NOMO-1 (cell line): ENCODE results near the gene CLCN7.

Experiments used
- DNase-seq, 2 experiments: peaks; one replicate each; lab custom pipeline; 2025; ENCODE audit not compliant: unreplicated experiment in 2 of 2; lab: John Stamatoyannopoulos, UW

The CLCN7 gene

DNA sequence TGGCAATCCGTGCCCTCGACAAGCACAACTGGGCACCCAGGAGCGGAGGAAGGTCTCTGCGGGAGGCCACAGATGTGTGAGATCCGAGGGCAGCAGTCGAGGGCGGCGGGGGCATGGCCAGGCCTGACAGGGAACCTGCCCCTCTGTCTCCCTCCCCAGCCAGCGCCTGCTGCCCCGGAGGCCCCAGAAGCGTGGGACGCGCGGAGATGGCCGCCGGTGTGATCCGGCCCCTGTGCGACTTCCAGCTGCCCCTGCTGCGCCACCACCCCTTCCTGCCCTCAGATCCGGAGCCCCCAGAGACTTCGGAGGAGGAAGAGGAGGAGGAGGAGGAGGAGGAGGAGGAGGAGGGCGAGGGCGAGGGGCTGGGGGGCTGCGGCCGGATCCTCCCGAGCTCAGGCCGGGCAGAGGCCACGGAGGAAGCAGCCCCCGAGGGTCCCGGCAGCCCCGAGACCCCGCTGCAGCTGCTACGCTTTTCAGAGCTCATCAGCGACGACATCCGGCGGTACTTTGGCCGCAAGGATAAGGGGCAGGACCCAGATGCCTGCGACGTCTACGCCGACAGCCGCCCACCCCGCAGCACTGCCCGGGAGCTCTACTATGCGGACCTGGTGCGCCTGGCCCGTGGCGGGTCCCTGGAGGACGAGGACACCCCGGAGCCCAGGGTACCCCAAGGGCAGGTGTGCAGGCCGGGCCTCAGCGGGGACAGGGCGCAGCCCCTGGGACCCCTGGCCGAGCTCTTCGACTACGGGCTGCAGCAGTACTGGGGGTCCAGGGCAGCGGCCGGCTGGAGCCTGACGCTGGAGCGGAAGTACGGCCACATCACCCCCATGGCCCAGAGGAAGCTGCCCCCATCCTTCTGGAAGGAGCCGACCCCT lies 42.2 kb downstream of the CLCN7 start:
- no peak for DNase-seq

DNA sequence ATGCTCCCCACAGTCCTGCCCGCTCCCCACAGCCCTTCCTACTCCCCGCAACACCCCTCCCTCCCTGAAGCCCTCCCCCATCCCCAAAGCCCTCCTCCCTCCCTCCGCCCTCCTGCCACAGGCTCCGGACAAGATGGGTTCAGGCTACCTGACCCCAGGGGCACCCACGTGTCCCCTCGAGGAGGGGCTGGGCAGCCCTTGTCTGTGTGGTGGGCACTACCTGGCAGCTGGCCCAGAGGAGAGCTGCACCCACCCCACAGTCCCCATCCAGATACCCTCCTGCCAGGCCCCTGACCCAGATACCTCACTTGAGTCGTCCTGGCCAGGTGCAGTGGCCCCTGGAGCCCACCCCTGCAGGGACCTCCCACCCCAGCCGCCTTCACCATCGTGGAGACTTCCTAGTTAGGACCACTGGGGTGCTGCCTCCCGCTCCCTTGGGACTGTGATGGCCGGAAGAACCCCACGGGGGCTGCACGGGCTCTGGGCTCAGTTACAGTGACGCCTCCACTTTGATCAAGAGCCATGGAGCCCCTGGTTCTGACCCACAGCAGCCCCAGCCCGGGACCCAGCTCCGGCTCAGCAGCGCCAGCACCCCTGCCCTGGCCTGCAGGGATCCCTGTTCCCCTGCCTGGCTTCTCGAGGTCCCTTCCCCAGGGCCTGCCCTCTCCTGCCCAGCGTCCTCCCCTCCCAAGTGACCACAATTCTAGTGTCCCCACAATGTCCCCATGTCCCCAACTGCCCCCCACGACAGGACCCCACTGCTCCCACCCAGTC lies 43.1 kb downstream of the CLCN7 start:
- no peak for DNase-seq

DNA sequence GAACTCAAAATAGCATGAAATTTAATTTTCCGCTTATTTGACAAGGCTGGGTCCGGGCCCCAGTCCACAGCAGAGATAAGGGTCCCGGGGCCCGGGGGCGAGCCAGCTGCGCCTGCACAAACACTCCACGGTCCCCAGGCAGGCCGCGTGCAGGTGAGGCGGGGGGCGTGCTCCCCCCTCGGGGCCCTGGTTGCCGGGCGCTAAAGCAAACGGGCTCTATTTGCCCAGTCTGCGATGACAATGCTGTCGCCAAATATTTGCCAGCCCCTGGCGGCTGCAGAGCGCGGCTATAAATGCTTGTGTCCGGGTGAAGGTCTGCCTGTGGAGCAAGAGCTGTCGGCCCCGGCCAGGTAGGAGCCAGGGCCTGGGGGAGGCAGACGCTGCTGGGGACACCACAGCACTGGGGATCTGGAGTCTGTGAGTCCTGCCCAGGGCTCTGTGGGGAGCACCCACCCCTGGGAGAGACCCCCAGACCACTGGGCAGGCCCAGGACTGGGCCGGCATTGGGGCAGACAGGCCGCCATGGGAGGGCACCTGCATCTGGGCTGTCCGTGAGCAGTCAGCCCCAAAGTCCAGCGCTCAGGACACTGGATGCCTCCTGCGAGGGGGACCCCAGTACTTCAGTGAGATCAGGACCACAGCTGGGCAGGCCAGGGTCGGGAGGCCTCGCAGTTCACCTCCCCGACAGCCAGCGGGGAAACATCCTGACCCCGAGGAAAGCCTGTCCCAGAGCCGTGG lies 43.9 kb downstream of the CLCN7 start, which contains the start of gene PERCC1:
TSS of gene PERCC1 (plus strand) at position 320 of the 738 bp plus-strand sequence. CDS start 1,516 bp downstream, outside the sequence.
- DNase-seq = no peak

DNA sequence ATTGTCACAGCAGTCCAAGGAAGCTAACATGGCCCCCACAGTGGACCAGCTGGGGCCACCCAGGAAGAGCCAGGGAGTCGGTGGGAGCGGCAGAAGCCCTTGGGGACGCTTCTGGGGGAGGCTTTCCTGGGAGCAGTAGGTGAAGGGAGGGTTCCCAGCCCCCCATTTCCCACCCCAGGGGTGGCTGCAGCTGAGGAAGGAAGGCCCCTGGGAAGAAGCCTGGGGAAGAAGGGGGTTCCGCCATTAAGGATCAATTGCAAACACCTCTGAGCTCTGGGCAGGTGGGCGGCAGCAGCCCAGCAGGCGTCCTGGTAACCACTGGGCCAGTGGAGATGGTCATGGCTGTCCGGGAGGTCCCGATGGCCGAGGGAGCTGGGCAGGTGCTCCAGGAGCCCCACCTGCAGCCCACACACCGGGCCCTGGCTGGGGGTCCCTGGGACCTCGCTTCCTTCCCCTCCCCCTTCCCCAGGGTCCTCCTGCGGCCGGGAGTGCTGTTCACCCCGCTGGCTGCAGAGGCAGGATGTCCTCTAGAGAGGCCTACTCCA lies 44.5 kb downstream of the CLCN7 start:
- DNase-seq = no peak

DNA sequence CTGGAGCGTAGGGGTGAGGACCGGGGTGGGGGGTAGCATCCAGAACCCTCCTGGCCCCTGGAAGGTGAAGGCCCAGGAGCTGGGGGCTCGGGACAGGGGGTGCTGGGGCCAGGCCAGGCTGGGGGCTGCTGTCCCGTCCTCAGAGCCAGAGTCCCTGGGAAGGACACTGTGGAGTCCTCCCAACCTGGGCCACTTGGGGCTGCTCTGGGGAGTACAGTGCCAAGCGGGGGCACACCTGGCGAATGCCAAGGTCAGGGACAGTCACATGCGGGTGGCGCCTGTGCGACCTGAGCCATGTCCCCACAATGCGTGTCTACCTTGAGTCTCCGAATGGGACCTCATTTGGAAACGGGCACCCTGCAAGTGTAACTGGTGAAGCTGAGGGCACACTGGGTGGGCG lies 45.2 kb downstream of the CLCN7 start:
- DNase-seq = no peak

DNA sequence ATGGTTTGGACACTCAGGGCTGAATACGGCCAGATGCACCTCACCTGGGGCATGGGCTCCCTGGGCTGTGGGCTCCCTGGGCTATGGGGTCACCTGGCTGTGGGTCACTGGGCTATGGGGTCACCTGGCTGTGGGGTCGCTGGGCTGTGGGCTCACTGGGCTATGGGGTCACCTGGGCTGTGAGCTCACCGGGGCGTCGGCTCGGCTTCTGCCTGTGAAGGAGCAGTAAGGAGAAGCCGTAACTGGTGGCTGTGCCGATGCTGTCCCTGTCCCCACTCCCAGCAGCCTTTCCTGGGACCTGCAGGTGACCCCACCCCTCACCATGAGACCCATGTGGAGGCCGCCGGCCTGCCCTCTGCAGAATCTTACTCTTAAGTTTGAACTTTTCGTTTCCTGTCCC lies 45.8 kb downstream of the CLCN7 start:
- no peak for DNase-seq

DNA sequence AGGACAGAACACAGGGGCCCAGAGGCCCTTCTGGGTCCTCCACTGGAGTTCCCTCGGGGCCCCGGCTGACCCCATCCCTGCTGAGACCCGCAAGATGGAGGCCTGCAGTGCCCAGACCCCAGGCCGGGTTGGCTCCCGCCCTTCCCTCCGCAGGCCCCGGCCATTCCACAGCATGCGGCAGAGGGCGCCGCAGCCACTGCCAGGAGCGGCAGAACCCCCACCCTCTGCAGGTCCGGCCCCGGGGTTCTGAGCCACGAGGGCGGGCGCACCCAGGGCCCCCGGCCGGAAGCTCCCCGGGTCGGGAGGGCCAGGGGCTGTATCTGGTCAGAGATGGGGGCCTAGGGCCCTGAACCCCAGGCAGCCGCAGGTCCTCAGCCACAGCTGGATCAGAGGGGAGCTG lies 46.3 kb downstream of the CLCN7 start:
- peak; percentile 76 to 79 for DNase-seq

DNA sequence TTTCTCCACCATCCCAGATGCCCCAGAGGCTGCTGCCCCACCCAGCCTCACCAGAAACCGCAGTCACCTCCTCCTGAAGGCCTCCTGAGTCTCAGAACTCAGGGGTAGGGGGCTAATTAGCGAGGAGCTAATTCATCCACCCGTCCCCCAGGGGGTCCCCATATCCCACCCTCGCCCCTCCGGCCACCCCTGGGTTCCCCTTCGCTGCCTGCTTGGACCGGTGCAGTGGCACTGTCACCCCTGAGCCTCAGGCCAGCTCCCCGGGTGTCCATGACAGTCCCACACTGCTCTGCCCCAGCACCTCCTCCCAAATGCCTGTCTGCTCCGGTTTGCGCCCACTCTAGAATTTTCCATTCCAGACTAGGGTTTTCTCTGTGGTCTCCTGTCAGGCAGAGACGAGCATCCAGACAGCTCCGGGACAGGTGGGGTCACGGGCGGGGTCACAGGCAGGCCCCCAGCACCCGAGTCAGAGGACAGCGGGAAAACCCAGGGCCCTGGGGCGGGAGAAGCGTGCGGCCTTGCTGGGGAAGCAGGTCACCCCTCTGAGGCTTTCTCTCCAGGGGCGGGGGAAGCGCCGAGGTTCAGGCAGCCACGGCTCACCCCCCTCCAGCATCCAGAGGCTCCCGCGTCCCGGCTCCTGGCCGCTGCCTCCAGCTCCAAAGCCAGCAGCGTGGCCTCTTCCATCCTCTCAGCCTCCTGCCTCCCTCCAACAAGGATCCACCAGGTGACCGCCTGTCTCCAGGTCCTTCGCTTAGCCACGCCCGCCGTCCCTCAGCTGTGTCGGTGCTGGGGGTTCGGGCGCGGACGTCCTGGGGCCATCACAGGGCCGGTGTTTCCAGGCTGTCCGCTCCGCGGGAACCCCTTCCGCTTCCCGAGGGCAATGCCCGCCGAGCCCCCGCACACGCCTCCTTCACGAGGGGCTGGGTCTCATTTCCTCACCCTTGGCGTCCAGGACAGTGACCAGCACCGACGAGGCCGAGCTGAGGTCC lies 47.1 kb downstream of the CLCN7 start:
- peak in 1 of 2 experiments; percentile 21 for DNase-seq

DNA sequence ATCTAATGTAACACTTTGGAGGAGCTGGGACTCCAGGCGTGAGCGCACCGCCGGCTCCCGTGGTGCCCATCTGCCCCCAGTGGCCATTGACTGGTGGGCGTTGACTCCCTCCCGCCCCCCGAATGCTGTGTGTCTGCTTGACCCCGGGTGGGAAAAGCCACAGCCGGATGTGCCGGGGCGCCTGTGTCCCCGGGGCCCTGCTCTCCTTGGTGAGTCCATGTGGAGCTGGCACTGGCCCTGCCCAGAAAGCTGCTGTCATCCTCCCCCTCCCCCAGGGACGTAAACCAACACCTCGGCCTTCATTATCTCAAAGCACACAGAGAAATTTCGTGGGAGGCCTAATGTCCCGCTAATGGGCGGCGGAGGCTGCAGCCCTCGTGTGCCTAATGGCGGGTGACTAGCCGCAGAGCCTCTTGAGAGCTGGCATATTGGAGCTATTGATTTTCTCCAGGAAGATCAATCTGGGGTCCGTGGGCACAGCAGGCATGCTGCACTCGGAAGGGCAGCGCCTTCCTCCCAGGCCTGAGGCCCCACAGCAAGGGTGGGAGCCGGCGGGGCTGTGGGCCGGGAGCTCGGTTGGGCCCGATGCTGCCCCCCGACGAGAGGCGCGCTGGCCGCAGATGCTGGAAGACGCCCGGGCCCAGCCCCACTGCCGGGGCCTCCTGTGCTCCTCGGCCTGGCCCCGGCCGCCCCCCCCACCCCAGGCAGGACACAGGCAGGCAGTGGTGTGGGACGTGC lies 47.9 kb downstream of the CLCN7 start:
- no peak for DNase-seq

DNA sequence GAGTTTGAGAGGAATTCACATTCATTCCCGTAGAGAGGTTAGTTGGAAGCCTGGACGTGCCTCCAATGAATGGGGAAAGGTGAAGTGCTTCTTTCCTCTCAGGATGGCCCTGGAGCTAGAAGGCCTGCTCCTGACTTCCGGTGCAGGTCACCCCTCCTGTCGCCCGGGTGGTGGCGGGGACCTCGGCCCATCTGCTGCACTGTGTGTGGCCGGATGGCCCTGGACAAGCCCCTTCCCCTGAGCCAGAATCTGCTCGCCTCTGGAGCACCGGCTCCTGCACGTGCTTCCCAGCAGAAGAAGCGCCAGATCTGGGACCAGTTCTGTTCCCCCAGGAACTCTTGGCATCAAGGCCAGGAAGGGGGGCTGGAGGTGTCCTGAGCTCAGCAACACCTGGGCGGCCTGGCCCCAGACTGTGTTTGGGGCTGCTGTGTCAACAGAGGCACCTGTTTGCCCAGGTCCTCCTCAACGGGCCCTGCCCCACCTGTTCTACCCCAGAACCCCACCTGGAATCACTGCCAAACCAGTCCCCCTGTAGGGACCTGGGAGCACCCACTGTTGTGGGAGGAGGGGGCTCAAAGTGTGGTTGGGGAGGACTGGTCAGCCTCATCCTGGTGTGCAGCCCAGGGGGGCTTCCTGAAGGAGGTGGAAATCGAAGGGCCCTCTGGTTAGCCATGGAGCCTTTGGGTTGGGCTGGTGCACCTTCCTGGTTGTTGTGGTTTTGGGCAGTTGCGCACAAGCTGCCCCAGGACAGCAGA lies 49.0 kb downstream of the CLCN7 start:
- DNase-seq = no peak

DNA sequence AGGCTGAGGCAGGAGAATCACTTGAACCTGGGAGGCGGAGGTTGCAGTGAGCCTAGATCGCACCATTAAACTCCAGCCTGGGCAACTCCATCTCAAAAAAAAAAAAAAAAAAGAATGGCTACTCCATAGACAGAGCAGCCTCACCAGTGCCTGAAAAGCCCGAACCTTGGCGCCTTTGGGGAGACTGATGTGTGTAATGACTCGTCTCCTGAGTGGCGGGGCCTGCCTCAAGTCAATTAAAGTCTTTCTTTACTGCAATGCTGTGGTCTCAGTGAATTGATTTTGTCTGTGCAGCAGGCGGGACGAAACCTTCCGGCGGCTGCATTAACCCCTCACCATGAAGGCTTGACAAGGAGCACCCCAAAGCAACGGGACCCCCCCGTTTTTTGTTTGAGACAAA lies 50.8 kb downstream of the CLCN7 start:
- DNase-seq = no peak

DNA sequence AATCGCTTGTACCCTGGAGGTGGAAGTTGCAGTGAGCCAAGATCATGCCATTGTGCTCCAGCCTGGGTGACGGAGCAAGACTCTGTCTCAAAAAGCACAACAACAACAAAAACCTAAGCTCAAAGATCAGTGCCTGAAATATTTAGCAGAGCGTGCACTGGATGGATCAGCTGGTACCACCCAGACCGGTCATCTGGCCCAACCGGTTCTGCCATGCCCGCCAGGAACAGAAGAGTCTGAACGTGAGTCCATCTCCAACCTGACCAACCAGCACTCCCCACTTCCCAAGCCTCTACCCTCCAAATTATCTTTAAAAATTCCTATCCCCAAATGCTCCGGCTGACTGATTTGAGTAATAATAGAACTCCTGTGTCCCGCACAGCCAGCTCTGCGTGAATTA lies 52.8 kb downstream of the CLCN7 start:
- no peak for DNase-seq

DNA sequence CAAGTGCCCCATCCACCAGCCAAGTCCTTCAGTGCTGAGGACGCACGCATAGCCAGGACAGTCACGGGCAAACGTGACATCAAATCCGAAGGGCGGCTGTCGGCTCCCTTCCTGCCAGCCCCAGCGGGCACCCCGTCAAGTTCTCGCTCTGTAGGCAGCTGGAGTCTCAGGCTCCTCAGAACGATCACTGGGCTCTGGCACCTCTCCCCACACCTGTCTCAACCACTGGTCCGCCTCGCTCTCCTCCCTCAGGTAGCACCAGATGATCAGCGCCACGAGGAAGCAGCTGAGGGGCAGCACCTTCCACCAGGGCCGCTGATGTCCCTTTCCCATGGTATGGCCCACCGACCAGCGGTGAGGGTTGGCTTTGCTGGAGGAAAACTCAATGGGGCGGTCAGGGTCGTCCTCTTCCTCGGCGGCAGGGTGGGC lies 54.7 kb downstream of the CLCN7 start:
- no peak for DNase-seq

DNA sequence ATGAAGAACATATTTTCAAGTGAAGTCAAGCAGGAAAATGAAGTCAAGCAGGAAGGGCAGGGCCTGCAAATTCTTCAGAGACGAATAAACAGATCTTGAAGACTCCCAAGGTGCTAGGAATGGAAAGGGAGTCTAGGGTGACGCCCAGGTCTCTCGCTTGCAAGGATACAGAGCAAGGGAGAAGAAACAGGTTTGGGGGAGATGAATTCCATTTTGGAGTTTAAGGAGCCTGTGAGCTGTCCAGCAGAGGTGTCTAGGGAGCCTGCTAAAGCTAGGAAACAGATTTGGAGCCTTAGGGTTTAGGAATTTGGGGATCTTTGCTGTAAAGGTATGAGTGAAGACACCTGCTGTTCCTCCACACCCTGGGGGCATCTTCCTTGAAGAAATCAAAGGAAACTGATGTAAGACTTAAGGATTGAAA lies 58.3 kb downstream of the CLCN7 start:
- no peak for DNase-seq

DNA sequence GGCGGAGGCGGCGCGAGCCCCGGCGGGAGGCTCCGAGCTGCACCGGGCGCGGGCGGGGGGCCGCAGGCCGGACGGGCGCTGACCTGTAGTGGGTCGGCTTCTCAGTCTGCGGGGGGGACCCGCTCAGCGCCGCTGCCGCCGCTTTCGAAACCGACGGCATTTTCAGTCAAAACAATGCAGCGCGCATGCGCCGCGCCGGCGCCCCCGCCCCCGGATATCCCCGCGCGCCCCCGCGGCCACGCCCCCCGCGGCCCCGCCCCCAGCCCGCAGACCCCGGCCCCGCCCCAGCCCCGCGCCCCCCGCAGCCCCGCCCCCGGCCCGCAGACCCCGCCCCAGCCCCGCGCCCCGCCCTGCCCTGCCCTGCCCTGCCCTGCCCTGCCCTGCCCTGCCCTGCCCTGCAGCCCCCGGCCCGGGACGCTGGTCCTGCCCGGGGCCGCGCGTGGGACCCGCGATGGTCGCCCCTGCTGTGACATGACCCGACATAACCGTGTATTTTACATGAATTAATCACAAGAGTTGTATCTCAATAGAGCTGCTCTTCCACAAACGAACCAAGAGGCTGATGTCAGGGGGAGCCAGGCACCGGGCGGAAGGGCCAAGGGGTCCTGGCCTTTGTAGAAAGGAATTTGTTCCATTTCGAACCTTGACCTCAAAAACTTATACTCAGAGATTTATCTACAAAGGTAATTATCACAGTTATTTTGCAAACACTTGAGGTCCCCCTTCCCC lies 60.1 kb downstream of the CLCN7 start, which contains the start of gene UNKL:
TSS of gene UNKL (minus strand) at position 173 of the 729 bp plus-strand sequence. CDS start at position 160, 13 bp downstream.
- peak; percentile 30 to 33 for DNase-seq

DNA sequence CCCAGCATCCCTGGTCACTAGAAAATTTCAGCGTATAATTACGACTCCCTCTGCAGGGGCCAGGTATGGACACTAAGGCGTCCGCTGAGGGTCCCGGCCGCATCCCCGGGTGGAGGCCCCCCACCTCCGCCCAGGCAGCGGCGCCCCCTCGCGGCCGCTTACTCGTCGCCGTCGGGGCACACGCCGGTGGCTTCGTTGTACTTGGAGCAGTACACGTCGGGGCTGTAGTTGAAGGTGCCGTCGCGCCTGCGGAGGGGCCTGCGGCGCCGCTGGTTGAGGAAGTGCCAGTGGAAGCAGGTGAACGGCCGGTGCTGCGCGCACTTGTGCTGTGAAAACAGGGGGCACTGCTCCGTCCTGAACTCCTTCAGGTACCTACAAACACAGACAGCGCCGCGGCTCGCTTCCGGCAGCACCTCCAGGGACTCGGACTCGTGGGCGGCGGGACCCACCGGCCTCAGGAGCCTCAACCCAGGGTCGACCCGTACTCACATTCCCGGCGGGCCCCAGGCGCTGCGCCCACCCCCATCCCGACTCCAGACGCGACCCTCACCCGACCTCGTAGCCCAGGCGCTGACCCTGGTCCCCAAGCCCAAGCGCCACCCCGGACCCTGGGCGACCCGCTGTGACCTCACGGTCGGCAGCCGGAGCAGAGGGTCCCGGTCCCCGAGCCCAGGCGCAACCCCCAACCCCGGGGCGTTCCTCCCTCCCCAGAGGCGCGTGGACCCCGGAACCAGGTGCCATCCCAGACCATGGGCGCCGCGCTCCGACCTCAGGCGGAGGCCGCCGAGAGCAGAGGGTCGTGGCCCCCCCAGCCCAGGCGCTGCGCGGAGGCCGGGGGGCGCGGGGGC lies 60.9 kb downstream of the CLCN7 start:
- peak; percentile 63 to 71 for DNase-seq

DNA sequence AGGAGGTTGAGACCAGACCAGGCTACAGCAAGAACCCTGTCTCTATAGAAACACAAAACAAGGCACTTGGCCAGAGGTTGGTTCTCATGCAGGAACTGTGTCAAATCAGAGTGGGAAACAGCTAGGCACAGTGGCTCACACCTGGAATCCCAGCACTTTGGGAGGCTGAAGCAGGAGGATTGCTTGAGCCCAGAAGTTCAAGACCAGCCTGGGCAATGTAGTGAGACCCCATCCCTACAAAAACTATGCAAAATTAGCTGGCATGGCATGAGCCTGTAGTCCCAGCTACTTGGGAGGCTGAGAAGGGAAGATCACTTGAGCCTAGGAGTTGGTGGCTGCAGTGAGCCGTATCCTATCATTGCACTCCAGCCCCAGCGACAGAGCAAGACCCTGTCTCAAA lies 62.0 kb downstream of the CLCN7 start:
- DNase-seq = no peak
